Esophagus muscularis mucosa (tissue), 3 donors: ENCODE measurements around the gene NEK2.

Source experiments
- CTCF ChIP-seq, 3 experiments: fragments of 200-600 bp in 2 of 3; fragments of 450-650 bp in 1 of 3; sonication (generic) in 2 of 3; IDR thresholded peaks; one replicate each; pipeline ENCODE4 v1.5.1; 2017 to 2019; ENCODE audit warnings: antibody characterized with exemption in 3 of 3, mild to moderate bottlenecking in 2 of 3, moderate library complexity in 1 of 3
- POLR2A ChIP-seq: fragments of 450-650 bp; IDR thresholded peaks from one replicate; pipeline ENCODE4 v1.6.1; 2017; ENCODE audit warnings: antibody characterized with exemption, moderate library complexity, mild to moderate bottlenecking, low read depth
- POLR2AphosphoS5 ChIP-seq, 2 donors: sonication (generic); formaldehyde crosslinking; IDR thresholded peaks; one replicate each; pipeline ENCODE4 v1.6.1; 2017; ENCODE audit warnings: antibody characterized with exemption in 2 of 2

GRCh38 chr1:211648336-211648735 is 27.1 kb downstream of the NEK2 start:
- no peak for TF ChIP-seq CTCF (IDR thresholded peaks at IDR 0.05)
- TF ChIP-seq POLR2AphosphoS5 (IDR thresholded peaks at IDR 0.05), result no peak
- TF ChIP-seq POLR2A, result no peak
